ENCODE results near the gene REG1B. TPM values are rescaled to one million over a fixed set of nuclear protein-coding genes. Genes with fewer than 3 reads are reported as not detected.

REG1B gene
- total RNA-seq, 4 donors from 2014 or later = not detected

DNA sequence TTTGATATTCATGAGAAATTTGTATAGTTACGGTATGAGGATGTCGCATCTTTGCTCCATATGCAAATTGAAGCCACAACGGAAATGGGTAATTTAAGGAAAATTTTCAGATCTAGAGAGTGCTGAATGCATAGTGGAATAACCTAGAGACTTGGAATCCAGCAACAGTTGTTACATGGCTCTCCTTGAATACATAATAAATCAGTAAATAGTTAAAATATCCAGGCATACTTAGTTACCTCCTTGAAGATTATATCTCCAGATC is 37.9 kb upstream of the REG1B start:
- H3K4me3 ChIP-seq = no peak overlapping the region
- WGBS, 2 donors (ENCODE audit: low coverage in 1 of 2) = 88 to 93% methylated on average over 3 of the region's 3 CpGs
- no peak for ATAC-seq

GRCh38 chr2:79124907-79125720 is 37.3 kb upstream of the REG1B start:
- Histone ChIP-seq H3K4me1 (no peaks in the 10 kb centered on the region), H3K4me3 (no peak overlapping the region), H3K9me3 (no peaks in the 10 kb centered on the region), H3K27me3 (no peaks in the 10 kb centered on the region), H3K27ac (no peak overlapping the region), H3K36me3 (no peaks in the 10 kb centered on the region)
- ATAC-seq = no peak
- TF ChIP-seq POLR2AphosphoS5 (IDR thresholded peaks at IDR 0.05) = no peak
- TF ChIP-seq, protein P1, sequence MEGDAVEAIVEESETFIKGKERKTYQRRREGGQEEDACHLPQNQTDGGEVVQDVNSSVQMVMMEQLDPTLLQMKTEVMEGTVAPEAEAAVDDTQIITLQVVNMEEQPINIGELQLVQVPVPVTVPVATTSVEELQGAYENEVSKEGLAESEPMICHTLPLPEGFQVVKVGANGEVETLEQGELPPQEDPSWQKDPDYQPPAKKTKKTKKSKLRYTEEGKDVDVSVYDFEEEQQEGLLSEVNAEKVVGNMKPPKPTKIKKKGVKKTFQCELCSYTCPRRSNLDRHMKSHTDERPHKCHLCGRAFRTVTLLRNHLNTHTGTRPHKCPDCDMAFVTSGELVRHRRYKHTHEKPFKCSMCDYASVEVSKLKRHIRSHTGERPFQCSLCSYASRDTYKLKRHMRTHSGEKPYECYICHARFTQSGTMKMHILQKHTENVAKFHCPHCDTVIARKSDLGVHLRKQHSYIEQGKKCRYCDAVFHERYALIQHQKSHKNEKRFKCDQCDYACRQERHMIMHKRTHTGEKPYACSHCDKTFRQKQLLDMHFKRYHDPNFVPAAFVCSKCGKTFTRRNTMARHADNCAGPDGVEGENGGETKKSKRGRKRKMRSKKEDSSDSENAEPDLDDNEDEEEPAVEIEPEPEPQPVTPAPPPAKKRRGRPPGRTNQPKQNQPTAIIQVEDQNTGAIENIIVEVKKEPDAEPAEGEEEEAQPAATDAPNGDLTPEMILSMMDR (IDR thresholded peaks at IDR 0.05) = no peak
- TF ChIP-seq POLR2A (IDR thresholded peaks at IDR 0.05) = no peak
- no peak for TF ChIP-seq EP300 (IDR thresholded peaks at IDR 0.05)
- WGBS, 2 donors (ENCODE audit: low coverage in 1 of 2) = 78 to 92% methylated on average over 7 to 8 of the region's 9 CpGs

More for the DNA sequence above, 37.9 kb upstream of the REG1B start:
- Histone ChIP-seq H3K27ac (no peak overlapping the region), H3K27me3 (no peaks in the 10 kb centered on the region), H3K36me3 (no peaks in the 10 kb centered on the region), H3K9me3 (no peaks in the 10 kb centered on the region), H3K4me1 (no peaks in the 10 kb centered on the region)
- TF ChIP-seq, protein P1 (IDR thresholded peaks at IDR 0.05) = no peak
- TF ChIP-seq POLR2AphosphoS5 (IDR thresholded peaks at IDR 0.05) = no peak
- TF ChIP-seq POLR2A (IDR thresholded peaks at IDR 0.05) = no peak
- TF ChIP-seq EP300 (IDR thresholded peaks at IDR 0.05) = no peak

- no peak for ATAC-seq
- H3K36me3 ChIP-seq = no peaks in the 10 kb centered on the region
- no peak for TF ChIP-seq EP300 (IDR thresholded peaks at IDR 0.05)
- TF ChIP-seq, protein P1 (IDR thresholded peaks at IDR 0.05) = no peak
- TF ChIP-seq POLR2AphosphoS5 (IDR thresholded peaks at IDR 0.05) = no peak
- no peak for TF ChIP-seq POLR2A (IDR thresholded peaks at IDR 0.05)
- no peak overlapping the region for H3K4me3 ChIP-seq
- H3K9me3 ChIP-seq = no peaks in the 10 kb centered on the region
- WGBS, 2 donors (ENCODE audit: low coverage in 1 of 2) = 80% methylated on average over 1 of the region's 2 CpGs; no CpG with 5 or more reads in 1 of the 2 donors
- H3K27ac ChIP-seq = no peak overlapping the region
- no peaks in the 10 kb centered on the region for H3K4me1 ChIP-seq
- H3K27me3 ChIP-seq = no peaks in the 10 kb centered on the region
Measured at GRCh38 chr2:79122676-79123075, 34.9 kb upstream of the REG1B start.

DNA sequence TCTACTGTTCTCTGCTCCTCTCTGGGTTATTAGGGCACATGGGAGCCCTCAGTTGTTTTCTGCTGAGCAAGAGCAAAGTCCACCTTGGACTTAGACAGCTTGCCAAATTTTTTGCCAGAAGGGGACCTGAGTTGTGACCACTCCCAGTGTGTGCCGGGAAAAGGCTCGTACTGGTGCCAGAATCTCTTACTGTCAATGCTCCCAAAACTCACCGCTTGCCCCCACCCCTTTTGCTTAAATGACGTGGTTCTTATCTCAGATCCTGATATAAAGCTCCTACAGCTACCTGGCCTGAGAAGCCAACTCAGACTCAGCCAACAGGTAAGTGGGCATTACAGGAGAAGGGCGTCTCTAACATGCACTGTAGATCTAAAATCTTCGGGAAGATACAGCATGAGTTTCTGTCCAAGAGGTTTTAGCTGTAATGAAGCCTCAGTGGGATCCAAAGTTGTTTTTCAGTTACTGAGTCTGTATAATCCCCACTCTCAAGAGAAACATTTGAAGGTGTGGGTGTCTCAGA is 32.5 kb upstream of the REG1B start, which contains the start of gene REG1A:
TSS of gene REG1A (plus strand) at position 295 of the 520 bp plus-strand sequence. CDS start 374 bp downstream, outside the sequence.
- H3K4me1 ChIP-seq = no peaks in the 10 kb centered on the region
- no peak within 1 kb of the TSS for H3K4me3 ChIP-seq
- no peak for TF ChIP-seq POLR2A (IDR thresholded peaks at IDR 0.05)
- TF ChIP-seq, protein P1 (IDR thresholded peaks at IDR 0.05) = no peak
- TF ChIP-seq POLR2AphosphoS5 (IDR thresholded peaks at IDR 0.05) = no peak
- no peak for TF ChIP-seq EP300 (IDR thresholded peaks at IDR 0.05)
- no peaks in the 10 kb centered on the region for H3K9me3 ChIP-seq
- no peaks in the 10 kb centered on the region for H3K36me3 ChIP-seq
- H3K27me3 ChIP-seq = no peaks in the 10 kb centered on the region
- 65% methylated on average over 6 of the region's 6 CpGs; no CpG with 5 or more reads in 1 of the 2 donors for WGBS, 2 donors (ENCODE audit: low coverage in 1 of 2)
- no peak within 1 kb of the TSS for H3K27ac ChIP-seq
- ATAC-seq = no peak
